Vagina (tissue), 2 donors: ENCODE measurements around the gene GNAS-AS1.

Experiments
- CTCF ChIP-seq, 3 experiments: fragments of 450-650 bp in 2 of 3; fragments of 200-600 bp in 1 of 3; sonication (generic) in 1 of 3; IDR thresholded peaks; one replicate each; pipeline ENCODE4 v1.5.1; 2017 to 2019; ENCODE audit warnings: antibody characterized with exemption in 3 of 3, mild to moderate bottlenecking in 2 of 3, moderate library complexity in 2 of 3
- POLR2A ChIP-seq, 2 donors: fragments of 450-650 bp; IDR thresholded peaks; one replicate each; pipeline ENCODE4 v1.6.1; 2017; ENCODE audit warnings: antibody characterized with exemption in 2 of 2, mild to moderate bottlenecking in 2 of 2, moderate library complexity in 2 of 2

DNA sequence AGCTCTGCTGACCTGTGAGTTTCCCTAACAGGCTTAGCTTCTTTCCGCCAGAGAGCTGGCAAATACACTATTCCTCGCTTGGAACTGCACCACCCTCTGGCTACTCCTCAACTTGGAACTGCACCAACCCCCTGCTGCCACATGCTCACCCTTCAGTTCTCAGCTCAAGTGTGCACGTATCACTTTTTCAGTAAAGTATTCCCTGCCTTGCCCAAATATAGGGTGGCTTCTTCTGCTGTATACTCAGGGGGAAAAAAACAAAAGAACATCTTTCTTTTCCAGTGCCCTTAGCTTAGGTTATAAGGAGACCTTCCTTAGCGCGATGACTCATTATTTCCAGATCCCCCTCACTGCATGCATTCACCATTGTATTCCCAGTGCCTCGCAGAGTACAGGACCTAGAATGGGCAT, 21.2 kb downstream of the GNAS-AS1 start:
- TF ChIP-seq POLR2A (IDR thresholded peaks at IDR 0.05) (no peak), CTCF (IDR thresholded peaks at IDR 0.05) (no peak)
